ENCODE results near the gene ANGPTL2.

ANGPTL2 gene

DNA sequence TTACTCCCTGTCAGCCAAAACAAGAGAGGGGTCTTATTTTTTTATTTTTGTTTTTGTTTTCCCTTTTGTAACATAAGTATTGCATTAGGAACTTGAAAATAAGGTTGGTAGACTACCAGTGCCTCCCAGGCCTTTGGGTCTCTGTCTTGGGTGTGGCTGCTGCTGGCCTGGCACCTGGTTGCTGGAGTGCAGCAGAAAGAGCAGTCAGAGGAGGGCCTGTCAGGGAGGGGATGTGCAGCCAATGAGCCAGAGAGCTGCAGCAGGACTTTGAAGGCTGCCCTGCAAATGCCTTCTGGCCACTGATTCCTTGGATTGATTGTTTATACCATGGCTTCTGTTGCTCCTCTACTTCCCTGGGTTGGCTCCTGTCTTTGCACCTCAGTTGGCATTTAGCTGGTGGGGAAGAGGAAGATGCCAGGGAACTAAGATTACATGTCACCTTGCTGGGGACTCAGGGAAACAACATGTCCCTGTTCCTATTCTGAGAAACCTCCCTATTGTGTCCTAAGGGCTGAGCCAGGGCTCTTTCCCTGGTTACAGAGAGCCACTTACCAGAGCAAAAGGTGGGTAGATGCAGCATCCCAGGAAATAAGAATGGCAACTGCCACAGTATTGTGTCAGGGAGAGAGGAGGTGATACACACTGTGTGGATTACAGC lies 66.6 kb downstream of the ANGPTL2 start:
- Histone ChIP-seq H3K27me3 (replicated peaks; ENCODE audit: control insufficient read depth, insufficient read depth, low read length) (no peaks in the 10 kb centered on the region), H3K36me3 (ENCODE audit: control insufficient read depth, insufficient read depth, low read length) (no peaks in the 10 kb centered on the region), H3K4me3 (replicated peaks; ENCODE audit: low read depth, low read length) (no peak overlapping the region)
- TF ChIP-seq, protein P1, sequence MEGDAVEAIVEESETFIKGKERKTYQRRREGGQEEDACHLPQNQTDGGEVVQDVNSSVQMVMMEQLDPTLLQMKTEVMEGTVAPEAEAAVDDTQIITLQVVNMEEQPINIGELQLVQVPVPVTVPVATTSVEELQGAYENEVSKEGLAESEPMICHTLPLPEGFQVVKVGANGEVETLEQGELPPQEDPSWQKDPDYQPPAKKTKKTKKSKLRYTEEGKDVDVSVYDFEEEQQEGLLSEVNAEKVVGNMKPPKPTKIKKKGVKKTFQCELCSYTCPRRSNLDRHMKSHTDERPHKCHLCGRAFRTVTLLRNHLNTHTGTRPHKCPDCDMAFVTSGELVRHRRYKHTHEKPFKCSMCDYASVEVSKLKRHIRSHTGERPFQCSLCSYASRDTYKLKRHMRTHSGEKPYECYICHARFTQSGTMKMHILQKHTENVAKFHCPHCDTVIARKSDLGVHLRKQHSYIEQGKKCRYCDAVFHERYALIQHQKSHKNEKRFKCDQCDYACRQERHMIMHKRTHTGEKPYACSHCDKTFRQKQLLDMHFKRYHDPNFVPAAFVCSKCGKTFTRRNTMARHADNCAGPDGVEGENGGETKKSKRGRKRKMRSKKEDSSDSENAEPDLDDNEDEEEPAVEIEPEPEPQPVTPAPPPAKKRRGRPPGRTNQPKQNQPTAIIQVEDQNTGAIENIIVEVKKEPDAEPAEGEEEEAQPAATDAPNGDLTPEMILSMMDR (IDR thresholded peaks at IDR 0.05; ENCODE audit: insufficient read depth, low read length, poor library complexity, severe bottlenecking): no peak
- no peak for DNase-seq (ENCODE audit: extremely low read depth, insufficient read length)

GRCh38 chr9:127053960-127054359 lies 68.5 kb downstream of the ANGPTL2 start:
- DNase-seq (ENCODE audit: extremely low read depth, insufficient read length): no peak
- no peaks in the 10 kb centered on the region for H3K27me3 ChIP-seq (replicated peaks; ENCODE audit: control insufficient read depth, insufficient read depth, low read length)
- TF ChIP-seq, protein P1 (IDR thresholded peaks at IDR 0.05; ENCODE audit: insufficient read depth, low read length, poor library complexity, severe bottlenecking): no peak

DNA sequence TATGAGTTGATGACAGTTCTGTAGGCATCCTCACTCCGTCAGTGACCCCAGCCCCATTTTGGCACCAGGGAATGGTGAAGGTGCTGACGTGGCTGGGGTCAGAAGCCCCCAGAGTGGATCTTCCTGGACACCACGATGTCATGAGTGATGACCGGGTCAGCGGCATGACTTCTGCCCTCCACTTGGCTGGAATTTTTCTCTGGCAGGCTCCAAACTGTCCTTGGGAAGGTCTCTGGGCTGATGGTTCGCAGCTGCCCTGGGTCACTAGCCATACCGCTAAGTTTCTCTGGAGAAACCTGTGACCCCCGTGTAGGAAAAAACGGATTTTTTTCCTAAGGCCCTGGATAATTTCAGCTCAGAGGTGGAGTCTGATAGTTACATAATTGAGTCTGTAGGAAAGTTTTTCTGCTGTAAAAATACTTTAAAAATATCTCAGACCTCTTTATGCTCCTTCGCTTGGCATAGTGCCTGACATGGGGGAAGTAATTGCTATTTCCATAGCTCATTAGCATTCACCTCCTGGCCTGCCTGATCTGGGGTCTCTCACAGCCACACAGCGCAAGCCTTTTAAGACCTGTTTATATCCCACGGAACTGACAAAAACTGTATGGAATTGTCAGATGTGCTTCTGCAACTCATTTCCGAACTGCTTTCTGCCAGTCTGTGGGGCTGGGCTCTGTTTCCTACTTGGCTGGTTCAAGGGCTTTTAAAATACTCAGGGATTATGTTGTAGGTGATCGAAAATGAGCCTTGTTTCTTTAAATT lies 69.2 kb downstream of the ANGPTL2 start:
- Histone ChIP-seq H3K4me3 (replicated peaks; ENCODE audit: low read depth, low read length) (no peak overlapping the region), H3K36me3 (ENCODE audit: control insufficient read depth, insufficient read depth, low read length) (no peaks in the 10 kb centered on the region), H3K27me3 (replicated peaks; ENCODE audit: control insufficient read depth, insufficient read depth, low read length) (no peaks in the 10 kb centered on the region)
- TF ChIP-seq, protein P1 (IDR thresholded peaks at IDR 0.05; ENCODE audit: insufficient read depth, low read length, poor library complexity, severe bottlenecking): no peak
- DNase-seq (ENCODE audit: extremely low read depth, insufficient read length): no peak

More at GRCh38 chr9:127053960-127054359, 68.5 kb downstream of the ANGPTL2 start:
- no peaks in the 10 kb centered on the region for H3K36me3 ChIP-seq (ENCODE audit: control insufficient read depth, insufficient read depth, low read length)
- H3K4me3 ChIP-seq (replicated peaks; ENCODE audit: low read depth, low read length): no peak overlapping the region

GRCh38 chr9:127051881-127052595 lies 70.4 kb downstream of the ANGPTL2 start:
- Histone ChIP-seq H3K27me3 (replicated peaks; ENCODE audit: control insufficient read depth, insufficient read depth, low read length) (no peaks in the 10 kb centered on the region), H3K4me3 (replicated peaks; ENCODE audit: low read depth, low read length) (no peak overlapping the region), H3K36me3 (ENCODE audit: control insufficient read depth, insufficient read depth, low read length) (no peaks in the 10 kb centered on the region)
- TF ChIP-seq, protein P1 (IDR thresholded peaks at IDR 0.05; ENCODE audit: insufficient read depth, low read length, poor library complexity, severe bottlenecking): no peak
- no peak for DNase-seq (ENCODE audit: extremely low read depth, insufficient read length)

DNA sequence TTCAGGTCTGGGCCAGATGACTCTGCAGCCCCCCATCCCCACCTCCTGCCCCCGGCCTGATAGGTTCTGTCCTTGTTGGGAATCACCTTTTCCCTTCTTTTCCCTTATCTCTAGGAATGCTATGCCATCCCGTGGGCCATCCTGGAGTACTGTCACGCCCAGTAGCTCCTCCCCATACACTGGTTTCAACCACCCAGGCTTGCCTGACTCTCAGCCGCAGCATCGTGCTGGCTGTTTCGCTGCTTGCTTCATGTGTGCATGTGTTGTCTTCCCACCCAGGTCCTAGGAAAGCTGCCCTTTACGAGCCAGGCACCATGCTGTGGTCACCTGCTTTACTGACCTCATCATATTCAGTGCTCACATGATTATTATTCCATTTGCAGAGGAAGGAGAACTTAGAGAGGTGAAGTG lies 71.8 kb downstream of the ANGPTL2 start:
- Histone ChIP-seq H3K36me3 (ENCODE audit: control insufficient read depth, insufficient read depth, low read length) (no peaks in the 10 kb centered on the region), H3K4me3 (replicated peaks; ENCODE audit: low read depth, low read length) (no peak overlapping the region), H3K27me3 (replicated peaks; ENCODE audit: control insufficient read depth, insufficient read depth, low read length) (no peaks in the 10 kb centered on the region)
- TF ChIP-seq, protein P1 (IDR thresholded peaks at IDR 0.05; ENCODE audit: insufficient read depth, low read length, poor library complexity, severe bottlenecking): no peak
- no peak for DNase-seq (ENCODE audit: extremely low read depth, insufficient read length)

Data from GM06990 (cell line).